H1 (cell line): ENCODE measurements around the gene WDR31. TPM values are rescaled to one million over a fixed set of nuclear protein-coding genes. Genes with fewer than 3 reads are reported as not detected.

Source experiments
- CTCF ChIA-PET: fragments of 300-600 bp; sonication (Branson Sonifier 250); formaldehyde crosslinking; loops from one replicate; lab custom pipeline; 2021; ENCODE audit not compliant: partially characterized antibody; lab: Charles Lee
- POLR2A ChIA-PET: fragments of 300-600 bp; sonication (Branson Sonifier 250); formaldehyde crosslinking; loops from one replicate; lab custom pipeline; 2021; ENCODE audit warnings: inconsistent platforms; ENCODE audit not compliant: partially characterized antibody; lab: Charles Lee
- DNase-seq, 2 experiments: peaks; one replicate each; pipeline versions ENCODE4 v3.0.0 to v3.0.0-alpha.2; 2010 to 2022; ENCODE audit warnings: low spot score in 2 of 2, low read depth in 1 of 2, mixed read lengths in 1 of 2
- FAIRE-seq: peaks from 2 replicates; lab custom pipeline; 2011; peaks lifted over from hg19 to GRCh38; lab: Jason Lieb, UNC
- H2AFZ ChIP-seq: 2 replicates; pipeline ENCODE4 v1.8.1; 2012; ENCODE audit warnings: low read length, inconsistent platforms
- H2AK5ac ChIP-seq: 2 replicates; pipeline ENCODE4 v1.6.1; 2013; ENCODE audit warnings: low read depth, low read length
- H2BK120ac ChIP-seq: replicated peaks from 2 replicates; pipeline ENCODE3; 2013; ENCODE audit warnings: low read depth, low read length, inconsistent platforms
- H2BK12ac ChIP-seq: 2 replicates; pipeline ENCODE4 v1.6.1; 2013; ENCODE audit warnings: low read depth, low read length
- H2BK15ac ChIP-seq: 2 replicates; pipeline ENCODE4 v1.6.1; 2013; ENCODE audit warnings: low read length
- H2BK20ac ChIP-seq: 2 replicates; pipeline ENCODE4 v1.6.1; 2013; ENCODE audit warnings: low read length
- H2BK5ac ChIP-seq: 2 replicates; pipeline ENCODE4 v1.6.1; 2013; ENCODE audit warnings: low read depth, low read length
- H3K14ac ChIP-seq: 2 replicates; pipeline ENCODE4 v1.6.1; 2013; ENCODE audit warnings: inconsistent platforms; ENCODE audit not compliant: insufficient read length
- H3K18ac ChIP-seq: 2 replicates; pipeline ENCODE4 v1.6.1; 2013; ENCODE audit warnings: low read length; ENCODE audit errors: extremely low read depth
- H3K23ac ChIP-seq: 2 replicates; pipeline ENCODE4 v1.6.1; 2013; ENCODE audit warnings: inconsistent platforms; ENCODE audit not compliant: insufficient read length
- H3K23me2 ChIP-seq: 2 replicates; pipeline ENCODE4 v1.6.1; 2013; ENCODE audit warnings: low read depth, low read length
- H3K27ac ChIP-seq: 2 replicates; pipeline ENCODE4 v1.6.1; 2011; ENCODE audit warnings: low read depth, low read length, inconsistent platforms
- H3K27me3 ChIP-seq, 4 experiments: replicated peaks in 1 of 4; 1 replicate in 1 of 4; 2 replicates in 3 of 4; pipeline versions ENCODE4 v1.6.1 to v1.8.1; 2011 to 2013; ENCODE audit warnings: low read length in 3 of 4, mild to moderate bottlenecking in 3 of 4, inconsistent platforms in 2 of 4, mixed read lengths in 2 of 4, moderate library complexity in 1 of 4; ENCODE audit not compliant: control insufficient read depth in 3 of 4, insufficient read depth in 3 of 4; ENCODE audit errors: extremely low read depth in 1 of 4
- H3K36me3 ChIP-seq, 4 experiments: 2 replicates each; pipeline versions ENCODE4 v1.6.1 to v1.8.1; 2011 to 2013; ENCODE audit warnings: mild to moderate bottlenecking in 4 of 4, low read length in 3 of 4, moderate library complexity in 2 of 4, control low read depth in 1 of 4, inconsistent platforms in 1 of 4; ENCODE audit not compliant: insufficient read depth in 4 of 4, control insufficient read depth in 2 of 4
- H3K4ac ChIP-seq: replicated peaks from 2 replicates; pipeline ENCODE3; 2013; ENCODE audit warnings: low read length, low read depth, mixed read lengths, inconsistent platforms; ENCODE audit not compliant: insufficient read length
- H3K4me1 ChIP-seq, 4 experiments: replicated peaks in 1 of 4; 1 replicate in 1 of 4; 2 replicates in 3 of 4; pipeline versions ENCODE4 v1.6.1 to v1.8.1; 2011 to 2013; ENCODE audit warnings: low read length in 3 of 4, inconsistent platforms in 2 of 4, mixed read lengths in 1 of 4; ENCODE audit not compliant: insufficient read depth in 4 of 4, control insufficient read depth in 3 of 4
- H3K4me2 ChIP-seq, 2 experiments: 2 replicates each; pipeline versions ENCODE4 v1.6.1 to v1.8.1; 2011 to 2013; ENCODE audit warnings: low read depth in 2 of 2, low read length in 2 of 2, control low read depth in 1 of 2, inconsistent platforms in 1 of 2, mild to moderate bottlenecking in 1 of 2; ENCODE audit not compliant: insufficient read depth in 1 of 2
- H3K4me3 ChIP-seq, 4 experiments: fragments of 200-600, 300-600 bp in 1 of 4; sonication (generic), shearing (Covaris generic), sonication (Bioruptor Twin) in 1 of 4; 2 replicates each; pipeline versions ENCODE4 v1.5.1 to v1.8.1; 2011 to 2016; ENCODE audit warnings: low read length in 4 of 4, low read depth in 3 of 4, control low read depth in 2 of 4, inconsistent platforms in 2 of 4, mild to moderate bottlenecking in 2 of 4, mixed read lengths in 1 of 4, moderate library complexity in 1 of 4; ENCODE audit not compliant: insufficient read depth in 2 of 4; ENCODE audit errors: extremely low read depth in 1 of 4
- H3K56ac ChIP-seq: replicated peaks from 2 replicates; pipeline ENCODE3; 2013; ENCODE audit warnings: low read depth, mild to moderate bottlenecking, mixed read lengths, low read length, inconsistent platforms; ENCODE audit not compliant: insufficient read length
- H3K79me1 ChIP-seq: 2 replicates; pipeline ENCODE4 v1.6.1; 2013; ENCODE audit warnings: low read depth, low read length, control low read depth
- H3K79me2 ChIP-seq, 2 experiments: 2 replicates each; pipeline versions ENCODE4 v1.6.1 to v1.8.1; 2012 to 2013; ENCODE audit warnings: low read length in 2 of 2, mild to moderate bottlenecking in 2 of 2, inconsistent platforms in 1 of 2; ENCODE audit not compliant: insufficient read depth in 2 of 2, control insufficient read depth in 1 of 2
- H3K9ac ChIP-seq, 4 experiments: replicated peaks in 1 of 4; 1 replicate in 1 of 4; 2 replicates in 3 of 4; pipeline versions ENCODE4 v1.6.1 to v1.8.1; 2011 to 2013; ENCODE audit warnings: low read depth in 3 of 4, low read length in 3 of 4, control low read depth in 2 of 4, mild to moderate bottlenecking in 2 of 4, moderate library complexity in 2 of 4, inconsistent platforms in 1 of 4; ENCODE audit errors: extremely low read depth in 1 of 4
- H3K9me3 ChIP-seq, 2 experiments: 2 replicates each; pipeline versions ENCODE4 v1.6.1 to v1.8.1; 2012 to 2013; ENCODE audit warnings: mild to moderate bottlenecking in 2 of 2, moderate library complexity in 2 of 2, control low read depth in 1 of 2, inconsistent platforms in 1 of 2, low read depth in 1 of 2, low read length in 1 of 2, mixed read lengths in 1 of 2; ENCODE audit not compliant: insufficient read depth in 2 of 2
- H4K20me1 ChIP-seq, 2 experiments: replicated peaks in 1 of 2; 2 replicates each; pipeline versions ENCODE3 to v1.8.1; 2011 to 2013; ENCODE audit warnings: inconsistent platforms in 2 of 2, low read length in 2 of 2, mild to moderate bottlenecking in 1 of 2; ENCODE audit not compliant: insufficient read depth in 2 of 2, control insufficient read depth in 1 of 2
- H4K5ac ChIP-seq: 2 replicates; pipeline ENCODE4 v1.6.1; 2013; ENCODE audit warnings: low read length, low read depth, mixed read lengths, inconsistent platforms; ENCODE audit not compliant: insufficient read length
- H4K8ac ChIP-seq: 2 replicates; pipeline ENCODE4 v1.8.0; 2013; ENCODE audit warnings: mild to moderate bottlenecking, moderate library complexity, low read length, inconsistent platforms; ENCODE audit not compliant: insufficient read depth; ENCODE audit errors: extremely low read depth
- H4K91ac ChIP-seq: replicated peaks from 2 replicates; pipeline ENCODE3; 2013; ENCODE audit warnings: low read length, mixed read lengths, inconsistent platforms; ENCODE audit not compliant: insufficient read length
- RFX5 ChIP-seq: IDR thresholded peaks from 2 replicates; pipeline ENCODE4 v1.6.1; 2011; ENCODE audit warnings: low read depth, low read length, improper control_type of control experiment, borderline replicate concordance
- TAF7 ChIP-seq: optimal IDR thresholded peaks from 2 replicates; pipeline ENCODE3; 2011; ENCODE audit warnings: low read depth, mild to moderate bottlenecking, inconsistent platforms, low read length, moderate library complexity, borderline replicate concordance
- WGBS, 2 experiments: shearing (Covaris generic) in 1 of 2; methylation state at CpG; one replicate each; pipeline versions ENCODE4 v1.1.6 to v1.1.7; 2013 to 2015; ENCODE audit warnings: low lambda C conversion rate in 2 of 2, mixed read lengths in 2 of 2, inconsistent platforms in 1 of 2, low coverage in 1 of 2, missing lambda C conversion rate in 1 of 2; ENCODE audit not compliant: insufficient replicate concordance in 2 of 2, insufficient coverage in 1 of 2, insufficient read length in 1 of 2; ENCODE audit errors: extremely low coverage in 1 of 2, missing lambda C conversion rate in 1 of 2; 5-methylcytosine and 5-hydroxymethylcytosine counted together
- polyA plus RNA-seq, 7 experiments: library from polyadenylated mRNA; depleted of rRNA in 3 of 7; stranded (reverse) in 5 of 7; unstranded in 2 of 7; fragments of >200 nt in 5 of 7; fragments of 200-250 nt in 2 of 7; gene quantifications; 1 replicate in 5 of 7; 2 replicates in 1 of 7; 4 replicates in 1 of 7; pipeline versions ENCODE4 v1.2.1 to v1.2.3, GENCODE V29; 2011 to 2013; ENCODE audit warnings: missing spikeins in 2 of 7, mixed read lengths in 2 of 7
- total RNA-seq: library from RNA; stranded (reverse); fragmentation: NEBNext Ultra II Directional; extraction: Animal tissue kit (Norgen Biotek cat#: 25700); gene quantifications from 2 replicates; pipeline ENCODE4 v1.2.1, GENCODE V29; 2021

WDR31 gene
- total and polyA plus RNA-seq, 2 of the 8 experiments (the other 6 are each of a cell fraction or from before 2014, with no cell fraction given), result 0.27 to 0.28 TPM

DNA sequence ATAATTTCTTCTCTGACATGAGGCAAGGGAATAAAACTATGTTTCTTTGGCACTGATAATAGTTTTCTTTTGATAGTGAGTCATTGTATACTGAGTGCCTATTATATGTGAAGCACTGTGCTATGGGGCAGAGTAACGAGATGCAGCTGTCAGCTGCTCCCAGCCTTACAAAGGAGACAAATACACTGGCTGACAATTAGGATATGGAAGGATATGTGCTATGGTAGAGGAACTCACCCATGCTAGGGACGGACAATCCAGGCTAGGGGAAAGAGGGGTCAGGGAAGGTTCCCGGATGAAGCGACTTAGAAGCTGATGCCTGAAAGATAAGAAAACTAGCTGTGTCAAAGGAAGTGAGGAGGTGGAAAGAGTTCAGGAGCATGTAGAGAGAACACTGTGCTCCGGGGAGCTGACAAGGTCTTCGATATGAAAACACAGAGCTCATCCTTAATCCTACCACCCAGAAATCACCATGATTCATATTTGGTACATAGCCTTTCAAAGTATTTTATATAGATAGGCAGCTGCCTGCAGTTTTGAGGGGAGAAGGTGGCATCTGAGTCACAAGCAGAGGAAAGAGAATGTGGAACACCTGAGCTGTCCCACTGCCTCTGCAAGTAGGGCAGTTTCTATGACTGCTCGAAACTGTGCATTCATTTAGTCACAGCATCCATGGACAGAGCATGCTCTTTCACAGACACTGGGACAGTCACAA lies 21.4 kb upstream of the WDR31 start:
- H2BK20ac ChIP-seq, result no peak overlapping the region
- no peak overlapping the region for H3K18ac ChIP-seq
- DNase-seq, result no peak
- no peak overlapping the region for H2BK12ac ChIP-seq
- H2AFZ ChIP-seq, result no peak overlapping the region
- ChIA-PET CTCF (interaction anchor here (0.5 to 3.2 kb wide), 7 partner anchors 9 to 294 kb away, joined by 3 to 10 read pairs (median 4); partner anchors contain the start of gene BSPRY), POLR2A (interaction anchor here (0.8 to 1.7 kb wide), 4 partner anchors 13 to 21 kb away, joined by 3 to 6 read pairs (median 4); partner anchors contain the start of gene WDR31)
- H2BK120ac ChIP-seq, result no peak overlapping the region
- H3K79me1 ChIP-seq, result no peaks in the 10 kb centered on the region; the same call in 1 of the 2 replicates
- no peak for FAIRE-seq
- no peaks in the 10 kb centered on the region for H3K27me3 ChIP-seq
- WGBS, 2 experiments, result 88% methylated on average over 7 of the region's 7 CpGs; no CpG with 5 or more reads in 1 of the 2 experiments
- peaks cover 0 to 2% of the 10 kb centered on the region in 2 experiments for H4K20me1 ChIP-seq
- no peak overlapping the region for H3K4me2 ChIP-seq
- no peak for TF ChIP-seq TAF7
- no peak for TF ChIP-seq RFX5
- H4K91ac ChIP-seq, result no peak overlapping the region
- H3K4me1 ChIP-seq, result no peaks in the 10 kb centered on the region; a peak in 1 of 7 replicates
- H2BK15ac ChIP-seq, result no peak overlapping the region
- no peak overlapping the region for H3K23ac ChIP-seq
- H3K4me3 ChIP-seq, result no peak overlapping the region
- H3K56ac ChIP-seq, result no peak overlapping the region
- H4K8ac ChIP-seq, result no peak overlapping the region
- no peak overlapping the region for H2AK5ac ChIP-seq
- no peak overlapping the region for H4K5ac ChIP-seq
- H3K79me2 ChIP-seq, result no peaks in the 10 kb centered on the region
- H3K36me3 ChIP-seq, result no peaks in the 10 kb centered on the region
- H3K4ac ChIP-seq, result no peak overlapping the region
- H2BK5ac ChIP-seq, result no peak overlapping the region
- H3K23me2 ChIP-seq, result no peaks in the 10 kb centered on the region
- no peaks in the 10 kb centered on the region for H3K9me3 ChIP-seq
- no peak overlapping the region for H3K27ac ChIP-seq
- no peak overlapping the region for H3K14ac ChIP-seq
- no peak overlapping the region for H3K9ac ChIP-seq
